Body of pancreas (tissue), 4 donors: Measurements from ENCODE around the gene EXOC2. TPM values are rescaled to one million over a fixed set of nuclear protein-coding genes. Genes with fewer than 3 reads are reported as not detected.
"Not testable (repeated sequence)": the region's sequence is repeated elsewhere in the genome, so short reads cannot be mapped to it uniquely, and the experiment has no call there.

Experiments used
- ATAC-seq: fragments of 150-250 bp; one replicate; pipeline ENCODE4 v1.9.1; 2016
- DNase-seq, 4 donors: peaks; one replicate each; pipeline ENCODE4 v3.0.0-alpha.2; 2019
- H3K27ac ChIP-seq, 4 donors: fragments of 200-600 bp; sonication (generic); 1 replicate in 3 of 4; 2 replicates in 1 of 4; pipeline versions ENCODE4 v1.5.1 to v1.6.1; 2016 to 2019; ENCODE audit warnings: mild to moderate bottlenecking in 1 of 4, mixed read lengths in 1 of 4, moderate library complexity in 1 of 4
- H3K27me3 ChIP-seq, 2 donors: fragments of 200-600 bp; sonication (generic); one replicate each; pipeline ENCODE4 v1.6.0; 2016; ENCODE audit warnings: mild to moderate bottlenecking in 1 of 2
- H3K36me3 ChIP-seq, 2 donors: fragments of 200-600 bp; sonication (generic); replicated peaks in 1 of 2; 2 replicates each; pipeline ENCODE4 v1.5.1; 2016; ENCODE audit warnings: low read depth in 2 of 2; ENCODE audit not compliant: insufficient read depth in 1 of 2
- H3K4me1 ChIP-seq: fragments of 200-600 bp; sonication (generic); one replicate; pipeline ENCODE4 v1.6.0; 2016
- H3K4me3 ChIP-seq, 2 donors: fragments of 200-600 bp; sonication (generic); 1 replicate in 1 of 2; 2 replicates in 1 of 2; pipeline ENCODE4 v1.5.1; 2016 to 2019
- H3K9me3 ChIP-seq, 3 donors: fragments of 200-600 bp; sonication (generic); 1 replicate in 2 of 3; 2 replicates in 1 of 3; pipeline ENCODE4 v1.5.1; 2016
- CTCF ChIP-seq, 7 experiments: fragments of 450-650 bp in 4 of 7; fragments of 200-600 bp in 3 of 7; sonication (generic) in 3 of 7; IDR thresholded peaks; one replicate each; pipeline ENCODE4 v1.5.1; 2016 to 2019; ENCODE audit warnings: antibody characterized with exemption in 7 of 7
- POLR2A ChIP-seq, 3 donors: fragments of 450-650 bp; IDR thresholded peaks; one replicate each; pipeline ENCODE4 v1.6.1; 2016; ENCODE audit warnings: antibody characterized with exemption in 3 of 3, mild to moderate bottlenecking in 2 of 3
- WGBS, 2 donors: methylation state at CpG; one replicate each; pipeline ENCODE4 v1.1.5; 2017; 5-methylcytosine and 5-hydroxymethylcytosine counted together
- intact Hi-C: fragments of 100-400 bp; cut with DNase I; formaldehyde crosslinking; loops from one replicate; pipeline ENCODE4 v1.15.1; 2023
- total RNA-seq, 2 donors: library from RNA; depleted of rRNA; stranded (reverse); fragments of >200 nt; gene quantifications; one replicate each; pipeline ENCODE4 v1.1.0, GENCODE V29; 2016

Gene EXOC2
- total RNA-seq, 2 donors from 2014 or later = 10.5 to 10.6 TPM

- ATAC-seq (no peak), DNase-seq (no peak)
- 81 to 90% methylated on average over 5 of the region's 5 CpGs for WGBS, 2 donors
These were observed 27.3 kb downstream of the EXOC2 start for GRCh38 chr6:665403-666267.

GRCh38 chr6:663788-664187 is 29.2 kb downstream of the EXOC2 start:
- WGBS, 2 donors = 58 to 74% methylated on average over 4 of the region's 4 CpGs
- H3K27ac ChIP-seq, H3K9me3 ChIP-seq, ATAC-seq, H3K4me1 ChIP-seq, intact Hi-C loops, H3K36me3 ChIP-seq, H3K27me3 ChIP-seq, H3K4me3 ChIP-seq, DNase-seq: not testable (repeated sequence)

More at GRCh38 chr6:665403-666267, 27.3 kb downstream of the EXOC2 start:
- H3K4me1 ChIP-seq = no peaks in the 10 kb centered on the region
- H3K4me3 ChIP-seq = no peak overlapping the region
- intact Hi-C loops = no loop called here
- H3K9me3 ChIP-seq = no peaks in the 10 kb centered on the region
- no peaks in the 10 kb centered on the region for H3K27me3 ChIP-seq
- TF ChIP-seq POLR2A (IDR thresholded peaks at IDR 0.05) = no peak
- no peak for TF ChIP-seq CTCF (IDR thresholded peaks at IDR 0.05)
- H3K27ac ChIP-seq = no peak overlapping the region
- no peaks in the 10 kb centered on the region for H3K36me3 ChIP-seq

DNA sequence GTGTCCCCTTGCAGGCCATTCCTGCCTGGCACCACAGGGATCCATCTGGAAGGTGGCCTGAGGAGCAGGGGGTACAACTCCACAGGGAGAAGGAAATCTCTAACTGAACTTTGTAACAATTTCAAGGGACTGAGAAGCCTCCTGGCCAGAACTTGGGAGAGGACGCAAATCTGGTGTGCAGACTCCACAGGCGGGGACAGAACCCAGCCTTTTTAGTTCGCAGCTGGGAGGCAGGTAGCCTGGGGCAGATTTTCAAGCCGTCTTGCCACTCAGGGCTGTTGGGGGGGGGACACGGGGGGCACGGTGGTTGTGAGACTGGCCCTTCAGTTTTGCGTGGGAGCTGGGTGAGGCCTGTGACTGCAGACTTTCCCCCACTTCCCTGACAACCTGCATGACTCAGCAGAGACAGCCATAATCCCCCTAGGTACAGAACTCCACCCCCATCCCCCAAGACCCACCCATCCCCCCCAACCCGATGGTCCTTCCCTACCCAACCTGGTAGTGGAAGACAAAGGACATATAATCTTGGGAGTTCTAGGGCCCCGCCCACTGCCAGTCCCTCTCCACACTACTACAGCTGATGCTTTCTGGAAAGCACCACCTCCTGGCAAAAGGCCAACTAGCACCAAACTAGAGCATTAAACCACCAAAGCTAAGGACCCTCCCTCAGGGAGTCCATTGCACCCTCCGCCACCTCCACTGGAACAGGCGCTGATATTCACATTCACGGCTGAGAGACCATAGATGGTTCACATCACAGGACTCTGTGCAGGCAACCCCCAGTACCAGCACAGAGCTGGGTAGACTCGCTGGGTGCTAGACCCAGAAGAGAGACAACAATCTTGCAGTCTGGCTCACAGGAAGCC is 33.0 kb downstream of the EXOC2 start:
- Histone ChIP-seq H3K4me1 (no peaks in the 10 kb centered on the region), H3K36me3 (no peaks in the 10 kb centered on the region), H3K27ac (no peak overlapping the region), H3K9me3 (no peaks in the 10 kb centered on the region), H3K27me3 (no peaks in the 10 kb centered on the region), H3K4me3 (no peak overlapping the region)
- 87% methylated on average over 10 to 13 of the region's 13 CpGs for WGBS, 2 donors
- DNase-seq (no peak), ATAC-seq (no peak)
- no peak for TF ChIP-seq CTCF (IDR thresholded peaks at IDR 0.05)
- TF ChIP-seq POLR2A (IDR thresholded peaks at IDR 0.05) = no peak
- intact Hi-C loops = no loop called here

DNA sequence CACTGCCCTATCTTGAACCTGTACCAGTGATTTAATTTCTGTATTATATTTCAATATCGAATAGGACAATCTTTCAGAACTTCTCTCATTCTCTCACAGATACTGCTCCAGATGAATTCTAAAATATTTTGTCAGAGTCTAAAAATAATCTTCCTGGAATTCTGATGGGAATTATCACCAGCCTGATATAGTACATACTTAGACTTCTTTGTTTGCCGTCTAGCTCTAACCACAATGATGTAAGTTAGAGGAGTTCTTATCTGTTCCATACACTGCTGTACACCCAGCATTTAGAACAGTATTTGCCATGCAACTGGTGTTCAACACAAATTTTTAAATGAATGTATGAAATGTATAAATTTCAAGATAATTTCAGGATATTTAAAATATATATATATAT is 34.7 kb downstream of the EXOC2 start:
- Histone ChIP-seq H3K36me3 (no peaks in the 10 kb centered on the region), H3K27me3 (no peaks in the 10 kb centered on the region), H3K4me3 (no peak overlapping the region), H3K27ac (no peak overlapping the region), H3K9me3 (no peaks in the 10 kb centered on the region), H3K4me1 (no peaks in the 10 kb centered on the region)
- ATAC-seq = no peak
- no peak for DNase-seq
- intact Hi-C loops = no loop called here
- TF ChIP-seq POLR2A (IDR thresholded peaks at IDR 0.05) (no peak), CTCF (IDR thresholded peaks at IDR 0.05) (no peak)
- 59 to 62% methylated on average over 2 of the region's 2 CpGs for WGBS, 2 donors

DNA sequence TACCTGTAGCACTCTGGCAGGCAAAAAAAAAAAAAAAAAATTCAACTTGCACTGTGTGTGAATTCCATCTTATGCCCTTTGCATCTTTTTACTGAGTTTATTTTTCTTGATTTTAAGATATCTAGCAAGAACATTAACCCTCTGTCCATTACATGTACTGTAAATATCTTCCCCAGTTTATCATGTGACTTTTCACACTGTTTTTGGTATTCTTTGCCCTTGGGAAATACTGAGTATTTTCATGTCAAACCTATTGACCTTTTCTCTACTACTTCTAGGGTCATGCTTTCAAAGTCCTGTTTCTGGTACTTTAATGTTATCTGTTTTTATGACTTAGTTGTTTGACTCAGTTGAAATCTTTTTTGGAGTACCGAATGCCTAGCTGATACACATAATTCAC is 35.2 kb downstream of the EXOC2 start:
- 79 to 81% methylated on average over 1 of the region's 1 CpG for WGBS, 2 donors
- no peak for TF ChIP-seq POLR2A (IDR thresholded peaks at IDR 0.05)
- TF ChIP-seq CTCF (IDR thresholded peaks at IDR 0.05) = no peak
- Histone ChIP-seq H3K4me1 (no peaks in the 10 kb centered on the region), H3K36me3 (no peaks in the 10 kb centered on the region), H3K27ac (no peak overlapping the region), H3K27me3 (no peaks in the 10 kb centered on the region), H3K4me3 (no peak overlapping the region), H3K9me3 (no peaks in the 10 kb centered on the region)
- intact Hi-C loops = no loop called here
- DNase-seq (no peak), ATAC-seq (no peak)
